ENCODE data around the gene LILRB4.
"Not testable (repeated sequence)": the region's sequence is repeated elsewhere in the genome, so short reads cannot be mapped to it uniquely, and the experiment has no call there.

The LILRB4 gene

DNA sequence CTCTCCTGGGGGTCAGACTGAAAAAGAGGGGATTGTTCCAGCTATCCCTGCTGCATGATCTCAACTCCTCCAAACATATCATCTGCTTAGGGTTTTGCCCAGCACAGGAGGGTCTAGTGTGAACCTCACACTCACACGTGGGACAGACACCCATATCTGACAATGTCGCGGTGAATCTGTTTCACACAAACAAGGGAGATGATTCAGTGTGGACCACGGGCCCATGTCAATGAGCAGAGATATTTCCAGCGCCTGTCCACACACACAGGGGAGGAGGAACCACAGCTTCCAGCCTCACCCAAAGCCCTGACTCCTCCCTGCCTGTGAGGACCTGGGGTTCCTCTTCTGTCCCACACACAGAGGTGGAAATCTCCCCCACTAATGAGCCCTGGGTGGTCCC, 31.9 kb downstream of the LILRB4 start:
- DNase-seq (ENCODE audit: low spot score) = no peak

DNA sequence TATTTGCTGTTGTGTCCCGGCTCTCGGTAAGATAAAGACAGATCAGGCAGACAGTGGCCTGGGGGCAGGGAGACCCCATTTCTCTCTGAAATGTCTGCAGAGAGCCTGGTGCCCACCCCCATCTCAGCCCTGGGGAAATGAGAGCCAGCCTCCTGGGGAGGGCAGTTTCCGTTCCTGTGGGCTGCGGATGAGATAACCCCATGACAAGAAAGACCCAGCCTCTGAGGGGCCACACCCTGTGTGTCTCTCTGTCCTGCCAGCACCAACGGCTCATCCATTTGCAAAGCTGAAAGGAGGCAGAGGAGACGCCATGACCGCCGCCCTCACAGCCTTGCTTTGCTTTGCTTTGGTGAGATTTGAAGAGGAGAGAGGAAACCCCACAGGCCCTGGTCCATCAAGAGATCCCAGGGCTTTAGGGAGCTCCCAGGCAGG, 33.3 kb downstream of the LILRB4 start:
- no peak for DNase-seq (ENCODE audit: low spot score)

DNA sequence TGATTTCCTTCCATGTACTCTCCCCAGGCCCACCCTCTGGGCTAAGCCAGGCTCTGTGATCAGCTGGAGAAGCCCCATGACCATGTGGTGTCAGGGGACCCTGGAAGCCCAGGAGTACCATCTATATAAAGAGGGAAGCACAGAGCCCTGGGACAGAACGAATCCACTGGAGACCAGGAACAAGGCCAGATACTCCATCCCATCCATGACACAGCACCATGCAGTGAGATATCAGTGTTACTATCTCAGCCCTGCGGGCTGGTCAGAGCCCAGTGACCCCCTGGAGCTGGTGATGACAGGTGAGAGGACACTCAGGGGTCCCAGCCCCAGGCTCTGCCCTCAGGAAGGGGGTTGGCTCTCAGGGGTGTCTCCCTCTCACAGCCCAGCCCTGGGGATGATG, 34.0 kb downstream of the LILRB4 start:
- DNase-seq (ENCODE audit: low spot score) = no peak

DNA sequence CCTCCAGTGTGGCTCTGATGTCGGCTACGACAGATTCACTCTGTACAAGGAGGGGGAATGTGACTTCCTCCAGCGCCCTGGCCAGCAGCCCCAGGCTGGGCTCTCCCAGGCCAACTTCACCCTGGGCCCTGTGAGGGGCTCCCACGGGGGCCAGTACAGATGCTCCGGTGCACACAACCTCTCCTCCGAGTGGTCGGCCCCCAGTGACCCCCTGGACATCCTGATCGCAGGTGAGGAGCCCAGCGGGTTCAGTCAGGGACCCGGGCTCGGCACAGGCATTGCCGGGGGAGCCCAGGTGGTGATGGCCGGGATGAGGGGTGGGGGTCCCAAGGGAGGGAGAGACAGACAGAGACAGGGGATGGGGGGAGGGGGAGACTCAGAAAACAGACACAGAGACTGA, 34.9 kb downstream of the LILRB4 start:
- DNase-seq (ENCODE audit: low spot score) = not testable (repeated sequence)

DNA sequence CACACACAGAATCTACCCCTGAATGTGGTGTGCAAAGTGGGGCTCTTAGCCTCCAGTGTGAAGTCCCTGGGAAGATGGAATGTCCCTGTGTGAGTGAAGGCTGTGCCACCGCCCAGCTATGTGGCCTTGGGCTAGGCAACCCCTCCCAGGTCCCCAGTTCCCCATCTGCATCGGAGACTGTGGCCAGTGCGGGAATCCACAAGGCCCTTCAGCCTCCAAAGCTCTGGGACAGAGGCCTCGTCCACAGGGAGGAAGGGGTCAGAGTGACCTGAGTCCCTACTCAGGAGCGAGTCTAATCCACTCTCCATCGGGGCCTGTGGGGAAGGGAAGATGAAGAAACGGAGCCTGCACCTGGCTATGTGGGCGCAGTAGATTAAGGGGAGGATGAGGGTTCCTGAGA, 42.1 kb downstream of the LILRB4 start:
- DNase-seq (ENCODE audit: low spot score) = no peak

DNA sequence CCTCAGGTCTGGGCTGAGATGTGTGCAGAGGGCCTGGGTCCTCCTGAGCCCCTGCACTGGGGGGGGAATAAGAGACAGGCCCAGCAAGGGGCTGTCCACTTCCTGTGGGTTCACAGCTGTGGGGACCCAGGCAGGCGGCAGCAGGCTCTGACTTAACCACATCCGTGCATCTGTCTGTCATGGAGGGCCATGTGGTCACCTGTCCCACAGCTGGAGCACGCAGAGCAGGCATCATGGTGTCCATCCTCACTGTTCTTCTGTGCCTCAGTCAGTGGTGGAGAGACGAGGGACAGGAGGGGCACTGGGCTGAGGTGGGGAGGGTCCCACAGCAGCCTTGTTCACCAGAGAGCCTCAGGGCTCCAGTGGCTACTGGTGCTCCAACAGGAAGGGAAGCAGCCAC, 45.2 kb downstream of the LILRB4 start:
- DNase-seq (ENCODE audit: low spot score) = no peak

DNA sequence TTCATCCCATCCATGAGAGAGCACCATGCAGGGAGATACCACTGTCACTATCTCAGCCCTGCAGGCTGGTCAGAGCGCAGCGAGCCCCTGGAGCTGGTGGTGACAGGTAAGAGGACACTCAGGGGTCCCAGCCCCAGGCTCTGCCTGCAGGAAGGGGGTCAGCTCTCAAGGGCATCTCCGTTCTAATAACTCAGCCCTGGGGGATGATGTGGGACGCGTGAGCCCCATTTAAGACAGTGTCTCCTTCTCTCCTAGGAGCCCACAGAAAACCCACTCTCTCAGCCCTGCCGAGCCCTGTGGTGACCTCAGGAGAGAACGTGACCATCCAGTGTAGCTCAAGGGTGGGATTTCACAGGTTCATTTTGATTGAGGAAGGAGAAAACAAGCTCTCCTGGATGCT, 46.0 kb downstream of the LILRB4 start:
- DNase-seq (ENCODE audit: low spot score) = no peak

DNA sequence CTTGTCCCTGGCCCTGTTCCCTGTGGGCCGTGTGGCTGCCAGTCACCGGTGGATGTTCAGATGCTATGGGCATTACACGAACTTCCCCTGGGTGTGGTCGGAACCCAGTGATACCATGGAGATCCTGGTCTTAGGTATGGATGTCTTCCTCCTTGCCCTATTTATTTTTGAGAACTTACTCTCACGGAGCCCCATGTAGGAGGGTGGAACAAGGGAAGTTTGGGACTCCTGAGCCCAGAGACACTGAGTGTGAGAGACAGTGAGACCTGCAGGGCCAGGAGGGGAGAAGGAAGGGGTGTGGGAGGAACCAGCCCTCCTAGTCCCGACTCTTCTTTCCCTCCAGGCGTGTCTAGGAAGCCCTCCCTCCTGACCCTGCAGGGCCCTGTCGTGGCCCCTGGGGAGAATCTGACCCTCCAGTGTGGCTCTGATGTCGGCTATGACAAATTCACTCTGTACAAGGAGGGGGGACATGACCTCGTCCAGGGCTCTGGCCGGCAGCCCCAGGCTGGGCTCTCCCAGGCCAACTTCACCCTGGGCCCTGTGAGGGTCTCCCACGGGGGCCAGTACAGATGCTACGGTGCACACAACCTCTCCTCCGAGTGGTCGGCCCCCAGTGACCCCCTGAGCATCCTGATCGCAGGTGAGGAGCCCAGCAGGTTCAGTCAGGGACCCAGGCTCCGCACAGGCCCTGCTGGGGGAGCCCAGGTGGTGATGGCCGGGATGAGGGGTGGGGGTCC, 46.6 kb downstream of the LILRB4 start:
- DNase-seq (ENCODE audit: low spot score) = no peak

DNA sequence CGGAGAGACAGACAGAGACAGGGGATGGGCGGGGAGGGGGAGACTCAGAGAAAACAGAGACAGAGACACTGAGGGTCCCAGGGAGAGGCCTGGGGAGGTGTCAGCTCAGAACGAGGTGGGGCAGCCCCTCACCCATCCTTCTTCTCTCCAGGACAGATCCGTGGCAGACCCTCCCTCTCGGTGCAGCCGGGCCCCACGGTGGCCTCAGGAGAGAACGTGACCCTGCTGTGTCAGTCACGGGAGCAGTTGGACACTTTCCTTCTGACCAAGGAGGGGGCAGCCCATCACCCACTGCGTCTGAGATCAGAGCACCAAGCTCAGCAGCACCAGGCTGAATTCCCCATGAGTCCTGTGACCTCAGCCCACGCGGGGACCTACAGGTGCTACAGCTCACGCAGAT, 47.2 kb downstream of the LILRB4 start:
- not testable (repeated sequence) for DNase-seq (ENCODE audit: low spot score)
